H4 (cell line): ENCODE data around the gene PIGL. TPM values are rescaled to one million over a fixed set of nuclear protein-coding genes. Genes with fewer than 3 reads are reported as not detected.
A peak's percentile ranks its signal among the peaks of the same experiment; 100 is the strongest.
"Not testable (repeated sequence)": the region's sequence is repeated elsewhere in the genome, so short reads cannot be mapped to it uniquely, and the experiment has no call there.

ENCODE experiments used
- DNase-seq: peaks from one replicate; pipeline ENCODE4 v3.0.0-alpha.2; 2015; ENCODE audit warnings: low spot score
- total RNA-seq: library from RNA; depleted of rRNA; stranded (reverse); fragments of >200 nt; shearing (Covaris generic); gene quantifications from 2 replicates; pipeline ENCODE4 v1.2.3, GENCODE V29; 2014

Gene PIGL
- total RNA-seq, 1 experiment from 2014 or later = 14.9 TPM

GRCh38 chr17:16306211-16306610, 89.2 kb downstream of the PIGL start:
- DNase-seq = no peak

GRCh38 chr17:16312061-16312460, 95.1 kb downstream of the PIGL start:
- DNase-seq = not testable (repeated sequence)

- no peak for DNase-seq
These were observed 96.4 kb downstream of the PIGL start for GRCh38 chr17:16313139-16314090.

- DNase-seq = no peak
These were observed 97.2 kb downstream of the PIGL start for GRCh38 chr17:16314189-16314588.

GRCh38 chr17:16314859-16315258, 97.8 kb downstream of the PIGL start:
- DNase-seq = no peak

- DNase-seq = no peak
These were observed 103.0 kb downstream of the PIGL start for GRCh38 chr17:16319969-16320368.

GRCh38 chr17:16322636-16323035, 105.6 kb downstream of the PIGL start:
- peak; percentile 75 for DNase-seq

- no peak for DNase-seq
These were observed 109.0 kb downstream of the PIGL start for GRCh38 chr17:16325964-16326363.

GRCh38 chr17:16327018-16327417, 110.0 kb downstream of the PIGL start:
- no peak for DNase-seq

GRCh38 chr17:16328997-16329396, 112.0 kb downstream of the PIGL start:
- DNase-seq = no peak

GRCh38 chr17:16329519-16330271, 112.7 kb downstream of the PIGL start:
- DNase-seq = no peak

GRCh38 chr17:16338391-16338790, 121.4 kb downstream of the PIGL start:
- no peak for DNase-seq

GRCh38 chr17:16339402-16339801, 122.4 kb downstream of the PIGL start:
- no peak for DNase-seq

GRCh38 chr17:16339959-16340358, 122.9 kb downstream of the PIGL start:
- no peak for DNase-seq

- no peak for DNase-seq
These were observed 126.0 kb downstream of the PIGL start for GRCh38 chr17:16342979-16343378.

GRCh38 chr17:16343569-16343968, 126.6 kb downstream of the PIGL start:
- DNase-seq = no peak

- no peak for DNase-seq
These were observed 128.6 kb downstream of the PIGL start for GRCh38 chr17:16345565-16345964.

- DNase-seq = no peak
These were observed 129.8 kb downstream of the PIGL start for GRCh38 chr17:16346721-16347271.

- DNase-seq = no peak
These were observed 131.6 kb downstream of the PIGL start for GRCh38 chr17:16348586-16348985.

GRCh38 chr17:16349431-16349830, 132.4 kb downstream of the PIGL start:
- no peak for DNase-seq

- DNase-seq = no peak
These were observed 134.8 kb downstream of the PIGL start for GRCh38 chr17:16351831-16352230.

- no peak for DNase-seq
These were observed 135.3 kb downstream of the PIGL start for GRCh38 chr17:16352303-16352666.
